GM19035 (cell line): ENCODE results near the gene HBZ.
"Not testable (repeated sequence)": the region's sequence is repeated elsewhere in the genome, so short reads cannot be mapped to it uniquely, and the experiment has no call there.

Source experiments
- ATAC-seq: cut with Tn5 transposase; IDR thresholded peaks from one replicate; pipeline ENCODE4 v1.9.1; 2021; ENCODE audit not compliant: unreplicated experiment

Gene HBZ

DNA sequence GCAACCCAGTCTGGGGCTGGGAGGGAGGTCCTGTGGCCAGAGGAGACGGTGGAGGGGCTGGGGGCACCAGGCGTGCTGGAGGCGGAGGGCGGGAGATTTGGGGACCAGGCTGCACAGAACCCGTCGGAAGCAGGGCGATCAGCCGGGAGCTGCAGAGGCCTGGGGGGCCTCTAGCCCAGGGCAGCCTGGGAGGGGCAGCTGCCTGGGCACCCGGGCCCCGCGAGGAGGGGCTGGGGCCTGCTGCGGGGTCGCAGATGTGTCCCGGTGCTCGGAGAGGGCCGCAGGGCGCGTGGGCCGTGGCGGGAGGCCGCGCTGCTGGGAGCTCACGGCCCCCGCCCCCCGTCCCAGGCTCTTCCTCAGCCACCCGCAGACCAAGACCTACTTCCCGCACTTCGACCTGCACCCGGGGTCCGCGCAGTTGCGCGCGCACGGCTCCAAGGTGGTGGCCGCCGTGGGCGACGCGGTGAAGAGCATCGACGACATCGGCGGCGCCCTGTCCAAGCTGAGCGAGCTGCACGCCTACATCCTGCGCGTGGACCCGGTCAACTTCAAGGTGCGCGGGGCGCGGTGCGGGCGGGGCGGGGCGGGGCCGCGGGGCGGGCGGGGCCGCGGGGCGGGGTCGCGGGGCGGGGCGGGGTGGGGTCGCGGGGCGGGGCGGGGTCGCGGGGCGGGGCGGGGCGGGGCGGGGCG lies 11.8 kb downstream of the HBZ start:
- ATAC-seq: not testable (repeated sequence)

- ATAC-seq: no peak
Observed at GRCh38 chr16:164827-165538, 12.5 kb downstream of the HBZ start.

GRCh38 chr16:165539-166374 lies 13.3 kb downstream of the HBZ start, which contains the start of gene HBM:
TSS of gene HBM (plus strand) at chr16:165978. CDS start at chr16:165998, 20 bp downstream.
- no peak for ATAC-seq

GRCh38 chr16:166375-167121 lies 14.1 kb downstream of the HBZ start:
- no peak for ATAC-seq

DNA sequence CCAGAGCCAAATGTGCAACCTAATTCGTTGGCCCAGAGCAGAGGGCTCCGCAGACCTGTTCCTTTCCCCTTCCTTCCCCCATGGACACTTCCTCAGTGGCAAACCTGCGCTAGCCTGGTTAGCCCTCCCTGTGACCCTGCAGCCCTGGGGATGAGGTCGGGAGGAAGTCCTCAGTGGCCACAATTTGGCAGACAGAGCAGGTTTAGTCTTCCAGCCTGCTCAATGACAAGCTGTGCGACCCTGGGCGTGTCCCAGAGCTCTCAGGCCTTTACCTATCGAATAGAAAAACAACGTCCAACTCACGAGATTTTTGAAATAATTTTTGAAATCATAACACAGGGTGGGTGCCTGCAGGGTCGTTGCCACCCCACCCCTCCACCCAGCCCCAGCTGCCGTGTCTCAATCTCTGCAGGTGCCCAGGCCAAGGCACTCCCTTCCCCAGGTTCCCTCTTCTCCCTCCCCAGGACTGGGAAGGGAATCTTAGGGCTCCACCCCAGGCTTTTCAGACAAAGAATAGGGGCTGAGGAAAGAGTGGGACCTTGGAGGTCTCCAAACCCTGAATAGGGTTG lies 14.8 kb downstream of the HBZ start:
- no peak for ATAC-seq

GRCh38 chr16:168424-168823 lies 16.0 kb downstream of the HBZ start:
- no peak for ATAC-seq

DNA sequence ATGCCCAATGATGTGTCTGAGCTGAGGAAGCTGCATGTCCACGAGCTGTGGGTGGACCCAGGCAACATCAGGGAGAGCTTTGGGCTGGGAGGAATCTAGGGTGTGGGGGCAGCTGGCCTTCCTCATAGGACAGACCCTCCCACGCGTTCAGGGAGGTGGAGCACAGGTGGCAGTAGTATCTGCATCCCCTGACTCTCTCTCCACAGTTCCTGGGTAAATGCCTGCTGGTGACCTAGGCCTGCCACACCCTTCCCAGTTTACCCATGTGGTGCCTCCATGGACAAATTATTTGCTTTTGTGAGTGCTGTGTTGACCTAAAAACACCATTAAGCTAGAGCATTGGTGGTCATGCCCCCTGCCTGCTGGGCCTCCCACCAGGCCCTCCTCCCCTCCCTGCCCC lies 16.6 kb downstream of the HBZ start:
- ATAC-seq: no peak

DNA sequence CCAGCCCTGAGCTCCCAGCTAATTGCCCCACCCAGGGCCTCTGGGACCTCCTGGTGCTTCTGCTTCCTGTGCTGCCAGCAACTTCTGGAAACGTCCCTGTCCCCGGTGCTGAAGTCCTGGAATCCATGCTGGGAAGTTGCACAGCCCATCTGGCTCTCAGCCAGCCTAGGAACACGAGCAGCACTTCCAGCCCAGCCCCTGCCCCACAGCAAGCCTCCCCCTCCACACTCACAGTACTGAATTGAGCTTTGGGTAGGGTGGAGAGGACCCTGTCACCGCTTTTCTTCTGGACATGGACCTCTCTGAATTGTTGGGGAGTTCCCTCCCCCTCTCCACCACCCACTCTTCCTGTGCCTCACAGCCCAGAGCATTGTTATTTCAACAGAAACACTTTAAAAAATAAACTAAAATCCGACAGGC lies 17.7 kb downstream of the HBZ start:
- ATAC-seq: not testable (repeated sequence)

GRCh38 chr16:170788-171187 lies 18.3 kb downstream of the HBZ start:
- ATAC-seq: no peak

DNA sequence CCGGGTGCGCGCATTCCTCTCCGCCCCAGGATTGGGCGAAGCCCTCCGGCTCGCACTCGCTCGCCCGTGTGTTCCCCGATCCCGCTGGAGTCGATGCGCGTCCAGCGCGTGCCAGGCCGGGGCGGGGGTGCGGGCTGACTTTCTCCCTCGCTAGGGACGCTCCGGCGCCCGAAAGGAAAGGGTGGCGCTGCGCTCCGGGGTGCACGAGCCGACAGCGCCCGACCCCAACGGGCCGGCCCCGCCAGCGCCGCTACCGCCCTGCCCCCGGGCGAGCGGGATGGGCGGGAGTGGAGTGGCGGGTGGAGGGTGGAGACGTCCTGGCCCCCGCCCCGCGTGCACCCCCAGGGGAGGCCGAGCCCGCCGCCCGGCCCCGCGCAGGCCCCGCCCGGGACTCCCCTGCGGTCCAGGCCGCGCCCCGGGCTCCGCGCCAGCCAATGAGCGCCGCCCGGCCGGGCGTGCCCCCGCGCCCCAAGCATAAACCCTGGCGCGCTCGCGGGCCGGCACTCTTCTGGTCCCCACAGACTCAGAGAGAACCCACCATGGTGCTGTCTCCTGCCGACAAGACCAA lies 20.0 kb downstream of the HBZ start, which contains the start of gene HBA2:
Gene HBA2, plus strand, starts transcription at position 503 of the 568 bp plus-strand sequence. Its CDS starts 37 bp downstream, at position 540.
- not testable (repeated sequence) for ATAC-seq

- ATAC-seq: not testable (repeated sequence)
Observed at GRCh38 chr16:173211-173854, 20.9 kb downstream of the HBZ start.

DNA sequence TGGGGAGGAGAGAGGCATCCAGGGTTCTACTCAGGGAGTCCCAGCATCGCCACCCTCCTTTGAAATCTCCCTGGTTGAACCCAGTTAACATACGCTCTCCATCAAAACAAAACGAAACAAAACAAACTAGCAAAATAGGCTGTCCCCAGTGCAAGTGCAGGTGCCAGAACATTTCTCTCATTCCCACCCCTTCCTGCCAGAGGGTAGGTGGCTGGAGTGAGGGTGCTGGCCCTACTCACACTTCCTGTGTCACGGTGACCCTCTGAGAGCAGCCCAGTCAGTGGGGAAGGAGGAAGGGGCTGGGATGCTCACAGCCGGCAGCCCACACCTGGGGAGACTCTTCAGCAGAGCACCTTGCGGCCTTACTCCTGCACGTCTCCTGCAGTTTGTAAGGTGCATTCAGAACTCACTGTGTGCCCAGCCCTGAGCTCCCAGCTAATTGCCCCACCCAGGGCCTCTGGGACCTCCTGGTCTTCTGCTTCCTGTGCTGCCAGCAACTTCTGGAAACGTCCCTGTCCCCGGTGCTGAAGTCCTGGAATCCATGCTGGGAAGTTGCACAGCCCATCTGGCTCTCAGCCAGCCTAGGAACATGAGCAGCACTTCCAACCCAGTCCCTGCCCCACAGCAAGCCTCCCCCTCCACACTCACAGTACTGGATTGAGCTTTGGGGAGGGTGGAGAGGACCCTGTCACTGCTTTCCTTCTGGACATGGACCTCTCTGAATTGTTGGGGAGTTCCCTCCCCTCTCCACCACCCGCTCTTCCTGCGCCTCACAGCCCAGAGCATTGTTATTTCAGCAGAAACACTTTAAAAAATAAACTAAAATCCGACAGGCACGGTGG lies 21.7 kb downstream of the HBZ start:
- not testable (repeated sequence) for ATAC-seq

GRCh38 chr16:175011-175949 lies 22.8 kb downstream of the HBZ start:
- no peak for ATAC-seq

DNA sequence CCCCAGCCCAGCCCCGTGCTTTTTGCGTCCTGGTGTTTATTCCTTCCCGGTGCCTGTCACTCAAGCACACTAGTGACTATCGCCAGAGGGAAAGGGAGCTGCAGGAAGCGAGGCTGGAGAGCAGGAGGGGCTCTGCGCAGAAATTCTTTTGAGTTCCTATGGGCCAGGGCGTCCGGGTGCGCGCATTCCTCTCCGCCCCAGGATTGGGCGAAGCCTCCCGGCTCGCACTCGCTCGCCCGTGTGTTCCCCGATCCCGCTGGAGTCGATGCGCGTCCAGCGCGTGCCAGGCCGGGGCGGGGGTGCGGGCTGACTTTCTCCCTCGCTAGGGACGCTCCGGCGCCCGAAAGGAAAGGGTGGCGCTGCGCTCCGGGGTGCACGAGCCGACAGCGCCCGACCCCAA lies 23.6 kb downstream of the HBZ start:
- ATAC-seq: not testable (repeated sequence)

GRCh38 chr16:176477-177382 lies 24.3 kb downstream of the HBZ start, which contains the start of gene HBA1:
TSS of gene HBA1 (plus strand) at chr16:176680. CDS start at chr16:176717, 37 bp downstream.
- not testable (repeated sequence) for ATAC-seq

- ATAC-seq: no peak
Observed at GRCh38 chr16:177394-177822, 25.0 kb downstream of the HBZ start.
